GM12878 (cell line): ENCODE results near the gene MTCL3.

Source experiments
- ATAC-seq: fragments of 200-7000 bp; cut with Tn5 transposase; 3 replicates; pipeline ENCODE4 v1.9.1; 2020; ENCODE audit warnings: mild to moderate bottlenecking, moderate library complexity
- BruUV-seq: library from RNA; stranded (reverse); fragments of 400-500 nt; replicated peaks from 2 replicates; lab custom pipeline; 2021; lab: Mats Ljungman, UMichigan
- CTCF ChIA-PET: fragments of 300-600 bp; sonication (Branson Sonifier 250); formaldehyde crosslinking; extraction: SDS; loops from one replicate; lab custom pipeline; 2021; ENCODE audit warnings: inconsistent platforms; lab: Yijun Ruan, JAX
- POLR2A ChIA-PET: fragments of 350-600 bp; formaldehyde crosslinking; extraction: SDS; loops from one replicate; lab custom pipeline; 2021; ENCODE audit warnings: inconsistent platforms; lab: Charles Lee
- RAD21 ChIA-PET: fragments of 300-600 bp; sonication (Branson Sonifier 250); formaldehyde crosslinking; loops from one replicate; lab custom pipeline; 2023; ENCODE audit warnings: antibody characterized with exemption; ENCODE audit not compliant: unreplicated experiment; lab: Charles Lee
- SMC1A ChIA-PET: fragments of 300-600 bp; sonication (Branson Sonifier 250); formaldehyde crosslinking; loops from one replicate; lab custom pipeline; 2023; ENCODE audit not compliant: unreplicated experiment, uncharacterized antibody; lab: Charles Lee
- DNase-seq: peaks from one replicate; pipeline ENCODE4 v3.0.0-alpha.2; 2011; ENCODE audit warnings: low read depth, low spot score
- FAIRE-seq: peaks from 3 replicates; lab custom pipeline; 2011; peaks lifted over from hg19 to GRCh38; lab: Jason Lieb, UNC
- H2AFZ ChIP-seq: 2 replicates; pipeline ENCODE4 v1.6.0; 2011; ENCODE audit warnings: low read depth, low read length, control low read depth; ENCODE audit not compliant: control insufficient read depth
- H3K27ac ChIP-seq: 2 replicates; pipeline ENCODE4 v1.5.1; 2011; ENCODE audit warnings: control low read depth; ENCODE audit not compliant: control insufficient read depth, insufficient read depth
- H3K27me3 ChIP-seq, 2 experiments: replicated peaks in 1 of 2; 2 replicates each; pipeline versions ENCODE4 v1.6.0 to v1.6.1; 2011; ENCODE audit warnings: low read length in 1 of 2; ENCODE audit not compliant: control insufficient read depth in 2 of 2, insufficient read depth in 2 of 2
- H3K36me3 ChIP-seq, 2 experiments: 2 replicates each; pipeline ENCODE4 v1.5.1; 2011; ENCODE audit warnings: low read length in 1 of 2; ENCODE audit not compliant: control insufficient read depth in 2 of 2, insufficient read depth in 2 of 2
- H3K4me1 ChIP-seq: 2 replicates; pipeline ENCODE4 v1.6.1; 2011; ENCODE audit warnings: mild to moderate bottlenecking, low read length, moderate library complexity, mixed read lengths; ENCODE audit not compliant: control insufficient read depth, insufficient read depth
- H3K4me2 ChIP-seq: 2 replicates; pipeline ENCODE4 v1.6.0; 2011; ENCODE audit warnings: control low read depth; ENCODE audit not compliant: control insufficient read depth, insufficient read depth
- H3K4me3 ChIP-seq: fragments of 200-600 bp; sonication (generic); 2 replicates; pipeline ENCODE4 v1.5.1; 2016
- H3K79me2 ChIP-seq: 2 replicates; pipeline ENCODE4 v1.6.0; 2011; ENCODE audit warnings: low read length; ENCODE audit not compliant: control insufficient read depth, insufficient read depth
- H3K9ac ChIP-seq: 2 replicates; pipeline ENCODE4 v1.8.0; 2011; ENCODE audit warnings: low read length, control low read depth, mixed read lengths; ENCODE audit not compliant: control insufficient read depth, insufficient read depth
- H3K9me3 ChIP-seq: replicated peaks from 3 replicates; pipeline ENCODE4 v1.5.1; 2011; ENCODE audit warnings: mild to moderate bottlenecking, low read length; ENCODE audit not compliant: control insufficient read depth, insufficient read depth
- H4K20me1 ChIP-seq: 2 replicates; pipeline ENCODE4 v1.6.0; 2011; ENCODE audit not compliant: control insufficient read depth, insufficient read depth
- BMI1 ChIP-seq: fragments of 450-650 bp; IDR thresholded peaks from 2 replicates; pipeline ENCODE4 v1.6.1; 2016; ENCODE audit warnings: mild to moderate bottlenecking, moderate library complexity, borderline replicate concordance
- DPF2 ChIP-seq: fragments of 450-650 bp; IDR thresholded peaks from 2 replicates; pipeline ENCODE4 v1.6.1; 2017; ENCODE audit warnings: mild to moderate bottlenecking
- ETV6 ChIP-seq, 2 experiments: fragments of 450-650 bp in 1 of 2; IDR thresholded peaks in 1 of 2; conservative IDR thresholded peaks in 1 of 2; 2 replicates each; pipeline ENCODE4 v1.6.1; 2014; ENCODE audit warnings: antibody characterized with exemption in 1 of 2, borderline replicate concordance in 1 of 2, low read depth in 1 of 2, mild to moderate bottlenecking in 1 of 2, moderate library complexity in 1 of 2
- GABPA ChIP-seq: IDR thresholded peaks from 2 replicates; pipeline ENCODE4 v1.6.1; 2014; ENCODE audit warnings: antibody characterized with exemption, low read depth, mild to moderate bottlenecking, inconsistent platforms
- RAD51 ChIP-seq: fragments of 450-650 bp; IDR thresholded peaks from 2 replicates; pipeline ENCODE4 v1.6.1; 2016; ENCODE audit warnings: moderate library complexity, mild to moderate bottlenecking, inconsistent platforms
- RBBP5 ChIP-seq: fragments of 200-600 bp; sonication (generic); conservative IDR thresholded peaks from 2 replicates; pipeline ENCODE4 v1.6.1; 2016
- RELA ChIP-seq: fragments of 450-650 bp; IDR thresholded peaks from 2 replicates; pipeline ENCODE4 v1.8.0; 2014; ENCODE audit warnings: borderline replicate concordance; ENCODE audit not compliant: partially characterized antibody
- SRF ChIP-seq, 2 experiments: IDR thresholded peaks; 2 replicates each; pipeline ENCODE4 v1.6.1; 2011; ENCODE audit warnings: low read depth in 2 of 2, low read length in 2 of 2, mild to moderate bottlenecking in 1 of 2, moderate library complexity in 1 of 2
- ZNF274 ChIP-seq: IDR thresholded peaks from one replicate; pipeline ENCODE4 v1.8.0; 2011; ENCODE audit not compliant: insufficient read length, insufficient read depth
- WGBS: methylation state at CpG from one replicate; pipeline ENCODE4 v1.1.6; 2016; ENCODE audit warnings: low lambda C conversion rate; ENCODE audit not compliant: insufficient replicate concordance, insufficient coverage; ENCODE audit errors: missing lambda C conversion rate; 5-methylcytosine and 5-hydroxymethylcytosine counted together
- in situ Hi-C: fragments of 300-500 bp; cut with MboI; formaldehyde crosslinking; loops from 9 replicates; pipeline ENCODE4 v1.14.3; 2018; ENCODE audit warnings: mixed read lengths
- intact Hi-C: fragments of 100-400 bp; cut with micrococcal nuclease; formaldehyde crosslinking; loops from one replicate; pipeline ENCODE4 v1.14.2; 2022; ENCODE audit not compliant: unreplicated experiment

Gene MTCL3

GRCh38 chr6:127567476-127567875 lies 48.3 kb upstream of the MTCL3 start:
- Histone ChIP-seq H4K20me1 (no peaks in the 10 kb centered on the region), H3K79me2 (no peaks in the 10 kb centered on the region), H3K4me1 (no peaks in the 10 kb centered on the region), H2AFZ (no peak overlapping the region), H3K4me3 (no peak overlapping the region), H3K27ac (no peak overlapping the region), H3K9ac (no peak overlapping the region), H3K27me3 (no peaks in the 10 kb centered on the region), H3K36me3 (no peaks in the 10 kb centered on the region), H3K4me2 (no peak overlapping the region), H3K9me3 (no peaks in the 10 kb centered on the region; the same call in 2 of the 3 replicates)
- DNase-seq (no peak), FAIRE-seq (no peak), ATAC-seq (peak; percentile 21; the same call in 1 of the 3 replicates)
- RAD21 ChIA-PET = no interaction called here
- TF ChIP-seq RBBP5 (no peak), SRF (IDR thresholded peaks at IDR 0.05; ENCODE audit: low read depth in 2 of 2, low read length in 2 of 2) (peak; percentile 39 to 82; a peak in 2 of 4 replicates)
- POLR2A ChIA-PET = no interaction called here
- in situ Hi-C loops (no loop called here), intact Hi-C loops (no loop called here)
- no TSS peak for BruUV-seq
- 35% methylated on average over 2 of the region's 2 CpGs for WGBS
- SMC1A ChIA-PET = no interaction called here
- CTCF ChIA-PET = interaction anchor here (1.8 to 1.9 kb wide), 2 partner anchors 12 to 51 kb away, joined by 4 read pairs; no protein-coding TSS in a partner anchor

DNA sequence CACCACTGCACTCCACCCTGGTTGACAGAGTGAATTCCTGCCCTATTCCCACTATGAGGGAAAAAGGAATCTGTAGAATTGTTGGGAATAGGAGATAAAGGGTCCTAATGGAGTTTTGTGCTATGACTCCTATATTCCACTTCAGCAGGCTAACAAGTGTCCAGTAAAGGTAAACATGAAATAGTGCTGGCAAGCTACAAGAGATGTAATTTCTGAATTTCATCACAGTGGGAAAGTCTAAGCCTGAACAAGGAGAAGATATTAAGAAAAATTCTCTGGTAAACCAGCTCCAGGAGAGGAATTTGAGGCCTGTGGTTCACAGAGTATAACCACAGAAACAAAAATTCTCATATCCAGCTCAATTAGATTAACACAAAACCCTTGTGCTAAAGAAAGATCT lies 47.5 kb upstream of the MTCL3 start:
- no peaks in the 10 kb centered on the region for H3K27me3 ChIP-seq
- no peak overlapping the region for H3K27ac ChIP-seq
- ChIA-PET RAD21 (no interaction called here), CTCF (interaction anchor here (1.8 to 1.9 kb wide), 2 partner anchors 12 to 50 kb away, joined by 4 read pairs; no protein-coding TSS in a partner anchor), POLR2A (no interaction called here), SMC1A (interaction anchor here (1.0 kb wide), 1 partner anchor 50 kb away, joined by 3 read pairs; no protein-coding TSS in a partner anchor)
- H3K9me3 ChIP-seq = no peaks in the 10 kb centered on the region; the same call in 2 of the 3 replicates
- intact Hi-C loops = no loop called here
- in situ Hi-C loops = no loop called here
- BruUV-seq = no TSS peak
- no peak overlapping the region for H3K9ac ChIP-seq
- ATAC-seq (no peak), FAIRE-seq (no peak), DNase-seq (no peak)
- H3K36me3 ChIP-seq = no peaks in the 10 kb centered on the region
- TF ChIP-seq ETV6 (conservative IDR thresholded peaks at IDR 0.05 in 1 of 2, IDR thresholded peaks at IDR 0.05 in 1 of 2; ENCODE audit: borderline replicate concordance in 1 of 2, low read depth in 1 of 2) = no peak
- TF ChIP-seq RELA = no peak
- TF ChIP-seq BMI1 = no peak
- no peak for TF ChIP-seq GABPA
- no peak for TF ChIP-seq DPF2
- TF ChIP-seq RAD51 = no peak
- no peak for TF ChIP-seq ZNF274
- H3K79me2 ChIP-seq = no peaks in the 10 kb centered on the region
- no peak overlapping the region for H3K4me2 ChIP-seq
- H3K4me1 ChIP-seq = no peaks in the 10 kb centered on the region
- no peaks in the 10 kb centered on the region for H4K20me1 ChIP-seq
- no peak overlapping the region for H2AFZ ChIP-seq
- no peak overlapping the region for H3K4me3 ChIP-seq
